Astrocyte of the cerebellum (primary cell): ENCODE data around the gene TBC1D22A.

Experiments used
- DNase-seq: peaks from one replicate; pipeline ENCODE4 v3.0.0-alpha.2; 2011; ENCODE audit warnings: low read depth
- H3K4me3 ChIP-seq: 2 replicates; pipeline ENCODE4 v1.5.1; 2011; ENCODE audit warnings: mild to moderate bottlenecking, low read depth, low read length, moderate library complexity
- CTCF ChIP-seq: IDR thresholded peaks from 2 replicates; pipeline ENCODE4 v1.5.1; 2012; ENCODE audit warnings: low read length, low read depth, moderate library complexity, mild to moderate bottlenecking; ENCODE audit errors: missing control alignments
- in situ Hi-C: cut with HindIII; loops from 2 replicates; pipeline ENCODE4 v1.10.0; 2017; ENCODE audit warnings: low sequenced_read_pairs

TBC1D22A gene

DNA sequence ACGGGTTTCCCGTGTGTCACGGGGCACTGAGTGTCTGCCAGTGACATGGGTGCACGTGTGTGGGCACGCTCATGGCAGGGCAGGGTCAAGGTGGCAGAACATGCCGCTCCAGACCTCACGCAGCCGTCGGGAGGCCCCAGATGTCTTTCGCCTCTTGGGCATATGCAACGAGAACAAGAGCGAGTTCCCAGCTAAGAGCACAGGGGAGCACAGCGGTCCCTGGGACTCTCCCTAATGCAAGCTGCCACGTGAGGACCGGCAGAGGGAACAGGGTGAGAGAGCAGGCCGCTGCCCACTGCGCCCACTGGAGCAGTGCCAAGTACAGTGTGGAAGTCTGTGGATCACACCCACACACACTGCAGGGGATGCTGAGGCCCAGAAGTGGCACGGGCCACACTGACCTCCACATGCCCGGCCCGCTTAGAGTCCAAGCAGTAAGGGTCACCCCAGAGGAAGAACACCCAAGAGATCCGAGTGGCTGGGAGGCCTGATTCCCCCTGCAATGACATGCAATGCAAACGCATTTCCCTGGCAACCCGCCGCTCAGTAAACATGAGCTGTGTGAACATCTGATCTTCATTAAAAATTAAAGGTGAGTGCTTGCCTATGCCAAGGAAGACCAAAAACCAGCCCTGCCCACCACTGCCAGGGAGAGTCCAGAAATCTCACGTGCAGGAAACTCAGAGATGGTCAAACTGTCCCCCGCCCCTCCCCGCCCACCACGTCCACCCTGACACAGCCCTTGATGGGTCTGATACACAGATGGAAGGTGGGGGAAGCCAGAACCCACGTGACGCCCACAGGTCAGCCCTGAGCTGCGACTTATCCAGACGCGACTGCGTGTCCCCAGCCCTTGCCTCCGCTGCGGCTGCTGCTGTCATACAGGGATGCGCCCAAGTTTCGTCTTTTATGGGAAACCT is 36.1 kb upstream of the TBC1D22A start:
- H3K4me3 ChIP-seq = no peak overlapping the region
- in situ Hi-C loops = no loop called here
- DNase-seq = no peak
- no peak for TF ChIP-seq CTCF

DNA sequence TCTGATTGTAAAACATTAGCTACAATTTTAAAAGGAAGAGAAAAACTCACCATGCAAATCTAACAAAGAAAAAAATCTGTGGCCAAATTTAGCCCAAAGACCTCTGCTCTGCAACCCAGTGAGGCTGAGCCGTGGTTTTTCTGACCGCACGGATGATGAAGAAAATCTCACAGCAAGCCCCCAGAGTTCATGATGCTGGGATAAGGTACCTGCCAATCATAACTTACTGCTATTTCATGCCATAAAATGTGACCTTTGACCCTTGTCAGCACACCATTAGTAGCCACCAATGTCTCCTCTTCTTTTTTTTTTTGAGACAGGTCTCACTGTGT is 35.5 kb upstream of the TBC1D22A start:
- no peak for TF ChIP-seq CTCF
- H3K4me3 ChIP-seq = no peak overlapping the region
- no peak for DNase-seq
- in situ Hi-C loops = no loop called here

DNA sequence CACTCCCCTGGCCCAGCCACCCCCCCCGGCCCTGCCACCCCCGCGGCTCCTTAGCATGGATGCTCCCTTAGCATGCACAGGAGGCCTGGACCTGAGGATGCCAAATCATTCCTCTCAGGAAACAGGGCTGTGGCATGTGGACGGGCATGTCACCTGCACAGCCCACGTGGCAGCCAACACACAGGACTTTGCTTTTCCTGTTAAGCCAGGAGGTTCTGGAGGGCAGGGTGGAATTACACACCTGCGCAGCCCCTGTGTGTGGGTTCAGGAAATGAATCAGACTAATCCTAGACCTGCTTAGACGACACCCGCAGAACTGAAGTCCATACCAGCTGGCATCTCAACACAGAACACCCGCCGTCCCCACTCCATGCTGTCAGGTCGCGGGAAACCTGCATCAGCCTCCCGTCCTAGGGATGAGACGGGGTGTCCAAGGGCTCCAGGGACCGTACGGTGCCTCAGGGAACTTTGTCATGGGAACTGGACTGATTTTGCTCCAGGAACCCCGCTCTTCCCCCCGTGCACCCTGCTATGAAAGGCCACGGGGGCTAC is 34.6 kb upstream of the TBC1D22A start:
- H3K4me3 ChIP-seq = no peak overlapping the region
- no peak for DNase-seq
- no peak for TF ChIP-seq CTCF
- in situ Hi-C loops = no loop called here

DNA sequence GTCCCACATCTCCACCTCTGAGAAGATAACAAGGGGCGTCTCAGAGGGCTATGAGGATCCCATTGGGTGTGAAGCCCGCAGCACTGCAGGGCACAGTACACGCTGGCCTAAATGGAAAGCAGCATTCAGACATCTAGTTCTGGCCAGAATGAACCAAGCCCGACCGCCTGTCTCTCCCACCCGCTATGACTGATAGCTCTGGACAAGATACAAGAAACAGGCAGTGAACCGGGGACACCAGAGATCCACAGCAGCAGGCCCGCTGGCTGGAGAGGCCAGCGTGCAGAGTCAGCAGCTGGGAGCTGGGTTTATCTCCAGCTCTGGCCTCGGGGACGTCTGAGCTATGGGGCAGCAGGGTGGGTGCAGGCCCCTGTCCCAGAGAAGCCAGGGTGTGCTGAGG is 34.0 kb upstream of the TBC1D22A start:
- in situ Hi-C loops = no loop called here
- no peak for DNase-seq
- no peak for TF ChIP-seq CTCF
- no peak overlapping the region for H3K4me3 ChIP-seq

- H3K4me3 ChIP-seq = no peak overlapping the region
- in situ Hi-C loops = no loop called here
- DNase-seq = no peak
- no peak for TF ChIP-seq CTCF
These were observed 31.7 kb upstream of the TBC1D22A start for GRCh38 chr22:46730568-46731245.

GRCh38 chr22:46731246-46732040 is 31.0 kb upstream of the TBC1D22A start:
- DNase-seq = no peak

More at GRCh38 chr22:46731246-46732040, 31.0 kb upstream of the TBC1D22A start:
- in situ Hi-C loops = no loop called here
- H3K4me3 ChIP-seq = no peak overlapping the region
- no peak for TF ChIP-seq CTCF
